Measurements from ENCODE around the gene SARS1.

DNA sequence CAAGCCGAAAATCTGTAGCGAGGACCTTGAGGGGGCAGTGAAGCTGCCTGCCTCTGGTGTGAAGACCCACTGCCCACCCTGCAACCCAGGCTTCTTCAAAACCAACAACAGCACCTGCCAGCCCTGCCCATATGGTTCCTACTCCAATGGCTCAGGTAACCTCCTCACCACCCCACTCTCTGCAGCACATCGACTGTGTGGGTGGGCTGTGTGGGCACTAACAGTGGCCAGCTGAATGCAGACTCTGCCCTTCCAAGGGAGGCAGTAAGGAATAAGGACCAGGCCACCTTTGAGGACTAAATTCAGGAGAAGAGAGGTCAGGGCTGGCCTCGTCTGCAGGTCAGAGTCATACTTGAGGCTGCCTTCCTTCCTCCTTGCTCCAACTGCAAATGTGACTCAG is 25.5 kb upstream of the SARS1 start:
- TF ChIP-seq, protein P1, sequence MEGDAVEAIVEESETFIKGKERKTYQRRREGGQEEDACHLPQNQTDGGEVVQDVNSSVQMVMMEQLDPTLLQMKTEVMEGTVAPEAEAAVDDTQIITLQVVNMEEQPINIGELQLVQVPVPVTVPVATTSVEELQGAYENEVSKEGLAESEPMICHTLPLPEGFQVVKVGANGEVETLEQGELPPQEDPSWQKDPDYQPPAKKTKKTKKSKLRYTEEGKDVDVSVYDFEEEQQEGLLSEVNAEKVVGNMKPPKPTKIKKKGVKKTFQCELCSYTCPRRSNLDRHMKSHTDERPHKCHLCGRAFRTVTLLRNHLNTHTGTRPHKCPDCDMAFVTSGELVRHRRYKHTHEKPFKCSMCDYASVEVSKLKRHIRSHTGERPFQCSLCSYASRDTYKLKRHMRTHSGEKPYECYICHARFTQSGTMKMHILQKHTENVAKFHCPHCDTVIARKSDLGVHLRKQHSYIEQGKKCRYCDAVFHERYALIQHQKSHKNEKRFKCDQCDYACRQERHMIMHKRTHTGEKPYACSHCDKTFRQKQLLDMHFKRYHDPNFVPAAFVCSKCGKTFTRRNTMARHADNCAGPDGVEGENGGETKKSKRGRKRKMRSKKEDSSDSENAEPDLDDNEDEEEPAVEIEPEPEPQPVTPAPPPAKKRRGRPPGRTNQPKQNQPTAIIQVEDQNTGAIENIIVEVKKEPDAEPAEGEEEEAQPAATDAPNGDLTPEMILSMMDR (IDR thresholded peaks at IDR 0.05) = no peak
- no peak for TF ChIP-seq EZH2 (IDR thresholded peaks at IDR 0.05)

All from neural progenitor cell (in vitro differentiated cells).